Endothelial cell of hepatic sinusoid (primary cell): ENCODE measurements around the gene TSC22D4.

Experiments
- in situ Hi-C: cut with HindIII; loops from 2 replicates; pipeline ENCODE4 v1.10.0; 2017; ENCODE audit warnings: low sequenced_read_pairs

The TSC22D4 gene

GRCh38 chr7:100493476-100494264, 14.7 kb upstream of the TSC22D4 start:
- in situ Hi-C loops: no loop called here

- in situ Hi-C loops: no loop called here
These were observed 13.9 kb upstream of the TSC22D4 start for GRCh38 chr7:100492738-100493475.

GRCh38 chr7:100491192-100491578, 12.2 kb upstream of the TSC22D4 start:
- in situ Hi-C loops: no loop called here

GRCh38 chr7:100490483-100491191, 11.6 kb upstream of the TSC22D4 start:
- in situ Hi-C loops: no loop called here

- in situ Hi-C loops: no loop called here
These were observed 10.8 kb upstream of the TSC22D4 start for GRCh38 chr7:100489824-100490223.

- in situ Hi-C loops: no loop called here
These were observed 10.1 kb upstream of the TSC22D4 start for GRCh38 chr7:100489121-100489520.

GRCh38 chr7:100488333-100489095, 9.5 kb upstream of the TSC22D4 start:
- in situ Hi-C loops: no loop called here

GRCh38 chr7:100486753-100487446, 7.9 kb upstream of the TSC22D4 start:
- in situ Hi-C loops: no loop called here

GRCh38 chr7:100486111-100486636, 7.2 kb upstream of the TSC22D4 start:
- in situ Hi-C loops: no loop called here

- in situ Hi-C loops: no loop called here
These were observed 6.5 kb upstream of the TSC22D4 start for GRCh38 chr7:100485471-100485876.

GRCh38 chr7:100484673-100485045, 5.6 kb upstream of the TSC22D4 start:
- in situ Hi-C loops: no loop called here

GRCh38 chr7:100483722-100484672, 5.0 kb upstream of the TSC22D4 start, which contains the start of gene NYAP1:
Gene NYAP1, plus strand, starts transcription at chr7:100483927. Its CDS starts 1,385 bp downstream, at chr7:100485312.
- in situ Hi-C loops: no loop called here

GRCh38 chr7:100483090-100483721, 4.2 kb upstream of the TSC22D4 start:
- in situ Hi-C loops: no loop called here

GRCh38 chr7:100482728-100483089, 3.7 kb upstream of the TSC22D4 start:
- in situ Hi-C loops: no loop called here

GRCh38 chr7:100481466-100481865, 2.5 kb upstream of the TSC22D4 start:
- in situ Hi-C loops: no loop called here

GRCh38 chr7:100477871-100478267, 1.1 kb downstream of the TSC22D4 start:
- in situ Hi-C loops: no loop called here

- in situ Hi-C loops: no loop called here
These were observed 1.8 kb downstream of the TSC22D4 start for GRCh38 chr7:100476903-100477870.
